Measurements from ENCODE around the gene SCYGR5. TPM values are rescaled to one million over a fixed set of nuclear protein-coding genes. Genes with fewer than 3 reads are reported as not detected.
"Not testable (repeated sequence)": the region's sequence is repeated elsewhere in the genome, so short reads cannot be mapped to it uniquely, and the experiment has no call there.

The SCYGR5 gene
- total RNA-seq: not detected

GRCh38 chr2:227666631-227667170 lies at the start of gene SCYGR5:
SCYGR5 (plus strand) TSS chr2:227666804; CDS start chr2:227666804, 0 bp downstream.
- intact Hi-C loops (cut with DNase I): loop anchor here (10.0 kb wide), 1 partner anchor 198 kb away; no protein-coding TSS in a partner anchor
- WGBS, 2 donors: 72 to 82% methylated on average over 5 to 9 of the region's 13 CpGs
- H3K9me3 ChIP-seq, H3K4me1 ChIP-seq, H3K27me3 ChIP-seq, H3K4me3 ChIP-seq, DNase-seq, H3K36me3 ChIP-seq, H3K27ac ChIP-seq: not testable (repeated sequence)

GRCh38 chr2:227617316-227618230 lies 49.0 kb upstream of the SCYGR5 start, which contains the start of gene SCYGR4:
SCYGR4 (plus strand) TSS chr2:227617498; CDS start chr2:227617498, 0 bp downstream.
- Histone ChIP-seq H3K4me1 (no peaks in the 10 kb centered on the region), H3K9me3 (no peaks in the 10 kb centered on the region), H3K36me3 (no peaks in the 10 kb centered on the region), H3K27me3 (peaks cover 0 to 9% (median 0%) of the 10 kb centered on the region in 4 donors), H3K4me3 (no peak within 1 kb of the TSS), H3K27ac (no peak within 1 kb of the TSS)
- DNase-seq: no peak
- intact Hi-C loops (cut with DNase I): no loop called here
- TF ChIP-seq CTCF (IDR thresholded peaks at IDR 0.05) (no peak), POLR2A (IDR thresholded peaks at IDR 0.05) (no peak)
- 67 to 79% methylated on average over 11 to 15 of the region's 20 CpGs for WGBS, 2 donors

GRCh38 chr2:227623226-227623625 lies 43.4 kb upstream of the SCYGR5 start:
- Histone ChIP-seq H3K36me3 (no peaks in the 10 kb centered on the region), H3K27ac (no peak overlapping the region), H3K27me3 (no peaks in the 10 kb centered on the region), H3K4me3 (no peak overlapping the region), H3K4me1 (no peaks in the 10 kb centered on the region), H3K9me3 (no peaks in the 10 kb centered on the region)
- DNase-seq: no peak
- no peak for TF ChIP-seq POLR2A (IDR thresholded peaks at IDR 0.05)
- no peak for TF ChIP-seq CTCF (IDR thresholded peaks at IDR 0.05)
- intact Hi-C loops (cut with DNase I): no loop called here

GRCh38 chr2:227625420-227625819 lies 41.2 kb upstream of the SCYGR5 start:
- Histone ChIP-seq H3K36me3 (no peaks in the 10 kb centered on the region), H3K9me3 (no peaks in the 10 kb centered on the region), H3K4me3 (no peak overlapping the region), H3K27ac (no peak overlapping the region), H3K4me1 (no peaks in the 10 kb centered on the region), H3K27me3 (peaks cover 0 to 5% (median 0%) of the 10 kb centered on the region in 4 donors)
- WGBS, 2 donors: 38 to 48% methylated on average over 2 of the region's 2 CpGs
- TF ChIP-seq POLR2A (IDR thresholded peaks at IDR 0.05) (no peak), CTCF (IDR thresholded peaks at IDR 0.05) (no peak)
- intact Hi-C loops (cut with DNase I): no loop called here
- no peak for DNase-seq

- Histone ChIP-seq H3K27ac (no peak overlapping the region), H3K4me1 (no peaks in the 10 kb centered on the region), H3K27me3 (peaks cover 0 to 8% (median 0%) of the 10 kb centered on the region in 4 donors), H3K4me3 (no peak overlapping the region), H3K36me3 (no peaks in the 10 kb centered on the region), H3K9me3 (no peaks in the 10 kb centered on the region)
- no peak for DNase-seq
- peak in 1 of 6 experiments; percentile 21 for TF ChIP-seq CTCF (IDR thresholded peaks at IDR 0.05)
- no peak for TF ChIP-seq POLR2A (IDR thresholded peaks at IDR 0.05)
- intact Hi-C loops (cut with DNase I): no loop called here
- WGBS, 2 donors: 85 to 91% methylated on average over 10 of the region's 10 CpGs
Measured at GRCh38 chr2:227626580-227627151, 39.9 kb upstream of the SCYGR5 start.
